BJ (cell line): Measurements from ENCODE around the gene FAIM. TPM values are rescaled to one million over a fixed set of nuclear protein-coding genes. Genes with fewer than 3 reads are reported as not detected.
"Not testable (repeated sequence)": the region's sequence is repeated elsewhere in the genome, so short reads cannot be mapped to it uniquely, and the experiment has no call there.

ENCODE experiments used
- CTCF ChIA-PET: fragments of 350-600 bp; formaldehyde crosslinking; extraction: SDS; loops from one replicate; lab custom pipeline; 2021; ENCODE audit warnings: antibody characterized with exemption, inconsistent platforms; lab: Yijun Ruan, JAX
- POLR2A ChIA-PET: fragments of 300-600 bp; sonication (Branson Sonifier 250); formaldehyde crosslinking; extraction: SDS; loops from one replicate; lab custom pipeline; 2021; ENCODE audit warnings: antibody characterized with exemption; lab: Charles Lee
- DNase-seq: peaks from one replicate; pipeline ENCODE4 v3.0.0-alpha.2; 2011; ENCODE audit warnings: low read depth
- H3K27me3 ChIP-seq: 2 replicates; pipeline ENCODE4 v1.6.0; 2011; ENCODE audit warnings: low read length; ENCODE audit not compliant: control insufficient read depth, insufficient read depth
- H3K36me3 ChIP-seq: 2 replicates; pipeline ENCODE4 v1.5.1; 2011; ENCODE audit warnings: low read length; ENCODE audit not compliant: control insufficient read depth, insufficient read depth
- H3K4me3 ChIP-seq: 2 replicates; pipeline ENCODE4 v1.5.1; 2011; ENCODE audit warnings: low read depth, mild to moderate bottlenecking, control low read depth, low read length
- CTCF ChIP-seq: IDR thresholded peaks from 2 replicates; pipeline ENCODE4 v1.5.1; 2011; ENCODE audit warnings: low read depth, mild to moderate bottlenecking, control low read depth, inconsistent platforms, low read length, moderate library complexity; ENCODE audit not compliant: insufficient read depth
- polyA minus RNA-seq: library from RNA; depleted of rRNA, polyadenylated mRNA; stranded (reverse); fragments of >200 nt; gene quantifications from 2 replicates; pipeline ENCODE4 v1.2.3, GENCODE V29; 2011; rRNA and poly(A)+ RNA removed
- polyA plus RNA-seq: library from polyadenylated mRNA; depleted of rRNA; stranded (reverse); fragments of >200 nt; gene quantifications from 2 replicates; pipeline ENCODE4 v1.2.3, GENCODE V29; 2011; rRNA removed

The FAIM gene
- polyA plus RNA-seq (2.4 and 6.4 TPM in 2 replicates), polyA minus RNA-seq (0.57 and 0.76 TPM in 2 replicates)

DNA sequence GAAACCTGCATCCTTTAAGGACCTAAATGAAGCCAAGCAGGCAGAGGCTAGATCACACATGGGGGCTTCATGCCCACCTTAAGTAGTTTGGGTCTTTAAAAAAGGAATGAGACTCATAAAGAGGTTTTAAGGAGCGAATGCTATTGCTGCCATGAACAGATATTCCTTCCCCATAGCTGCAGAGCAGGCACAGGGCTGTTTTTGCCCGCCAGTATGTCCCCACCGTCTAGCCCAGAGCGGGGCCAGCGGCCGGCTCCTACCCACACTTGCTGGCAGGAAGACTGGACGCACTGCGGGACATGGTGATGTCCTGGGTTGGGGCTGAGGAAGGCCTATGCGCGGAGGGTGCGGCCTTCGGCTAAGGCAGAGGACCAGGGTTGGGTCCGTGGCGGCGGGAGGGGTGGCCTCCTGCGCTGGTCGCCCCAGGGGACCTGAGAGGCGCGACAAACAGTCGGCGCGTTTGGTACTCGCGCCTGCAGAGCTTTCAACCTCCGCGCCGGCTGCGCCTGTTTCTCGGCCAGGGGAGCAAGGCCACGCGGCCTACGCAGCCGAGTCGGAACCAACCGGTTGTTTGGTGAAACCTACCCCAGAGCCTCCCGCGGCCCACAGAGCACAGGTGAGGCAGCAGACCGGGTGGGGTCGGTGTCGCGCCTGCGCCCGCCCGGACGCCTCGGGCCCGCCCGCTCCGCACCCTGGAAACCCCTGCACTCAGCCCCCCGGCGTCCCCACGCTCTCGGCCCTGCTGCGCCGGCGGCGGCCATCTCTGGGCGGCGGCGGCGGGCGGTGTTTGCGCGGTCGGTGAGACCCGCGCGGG, at the start of gene FAIM:
Gene FAIM, plus strand, starts transcription at position 450 of the 814 bp plus-strand sequence. CDS start 10,956 bp downstream, outside the sequence.
- H3K4me3 ChIP-seq = peak within 1 kb of the TSS; percentile 51
- H3K36me3 ChIP-seq = no peaks in the 10 kb centered on the region
- H3K27me3 ChIP-seq = no peaks in the 10 kb centered on the region
- TF ChIP-seq CTCF = no peak
- ChIA-PET CTCF (interaction anchor here (1.0 to 2.5 kb wide), 4 partner anchors 14 to 325 kb away, joined by 3 to 8 read pairs (median 4); partner anchors contain the start of gene CEP70), POLR2A (interaction anchor here (0.5 kb wide), 1 partner anchor 220 kb away, joined by 7 read pairs; no protein-coding TSS in a partner anchor)
- no peak for DNase-seq

DNA sequence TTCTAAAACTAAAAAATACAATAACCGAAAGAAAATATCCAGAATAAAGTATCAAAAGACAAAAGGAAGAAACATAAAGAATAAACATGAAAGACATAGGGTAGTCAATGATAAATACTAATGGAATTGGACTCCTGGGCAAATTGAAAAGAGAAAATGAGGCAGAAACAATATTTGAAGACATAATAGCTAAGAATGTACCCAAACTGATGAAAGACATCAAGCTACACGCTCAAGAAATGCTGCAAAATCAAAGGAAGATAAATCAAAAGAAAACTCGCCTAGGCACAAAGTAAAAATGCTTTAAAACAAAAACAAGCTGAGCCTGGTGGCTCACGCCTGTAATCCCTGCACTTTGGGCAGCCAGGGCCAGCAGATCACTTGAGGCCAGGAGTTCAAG, 49.4 kb upstream of the FAIM start:
- no peak for TF ChIP-seq CTCF
- H3K4me3 ChIP-seq = no peak overlapping the region
- H3K27me3 ChIP-seq = no peaks in the 10 kb centered on the region
- no peaks in the 10 kb centered on the region for H3K36me3 ChIP-seq
- no peak for DNase-seq
- ChIA-PET CTCF (interaction anchor here (1.2 kb wide), 1 partner anchor 36 kb away, joined by 3 read pairs; the partner anchor contains the start of gene CEP70), POLR2A (no interaction called here)

GRCh38 chr3:138560501-138560900, 48.1 kb upstream of the FAIM start:
- no peak for TF ChIP-seq CTCF
- CTCF ChIA-PET = no interaction called here
- POLR2A ChIA-PET = no interaction called here
- DNase-seq = no peak
- Histone ChIP-seq H3K27me3 (no peaks in the 10 kb centered on the region), H3K4me3 (no peak overlapping the region), H3K36me3 (no peaks in the 10 kb centered on the region)

- DNase-seq, POLR2A ChIA-PET, H3K4me3 ChIP-seq, CTCF ChIA-PET, H3K27me3 ChIP-seq, H3K36me3 ChIP-seq: not testable (repeated sequence)
Measured at GRCh38 chr3:138562902-138563301, 45.7 kb upstream of the FAIM start.

- H3K4me3 ChIP-seq, H3K36me3 ChIP-seq, POLR2A ChIA-PET, DNase-seq, H3K27me3 ChIP-seq, CTCF ChIA-PET: not testable (repeated sequence)
Measured at GRCh38 chr3:138566293-138566692, 42.3 kb upstream of the FAIM start.

GRCh38 chr3:138567403-138567802, 41.2 kb upstream of the FAIM start:
- POLR2A ChIA-PET = no interaction called here
- H3K4me3 ChIP-seq = no peak overlapping the region
- no peaks in the 10 kb centered on the region for H3K36me3 ChIP-seq
- TF ChIP-seq CTCF = no peak
- H3K27me3 ChIP-seq = no peaks in the 10 kb centered on the region
- CTCF ChIA-PET = no interaction called here
- no peak for DNase-seq
